HL-60 (cell line): Measurements from ENCODE around the gene MKI67.

Source experiments
- GABPA ChIP-seq: IDR thresholded peaks from 2 replicates; pipeline ENCODE4 v1.6.1; 2012; ENCODE audit warnings: low read depth
- POLR2AphosphoS5 ChIP-seq: IDR thresholded peaks from 2 replicates; pipeline ENCODE4 v1.6.1; 2012; ENCODE audit warnings: low read depth
- SPI1 ChIP-seq: IDR thresholded peaks from 2 replicates; pipeline ENCODE4 v1.6.1; 2012; ENCODE audit warnings: low read depth, mild to moderate bottlenecking, borderline replicate concordance
- TF ChIP-seq, protein P1 (sequence below): IDR thresholded peaks from one replicate; pipeline ENCODE4 v1.5.1; 2011; ENCODE audit warnings: low read length, control low read depth, inconsistent platforms; ENCODE audit not compliant: insufficient read depth
- TF ChIP-seq, protein P2 (sequence below): IDR thresholded peaks from 2 replicates; pipeline ENCODE4 v1.6.1; 2012; ENCODE audit warnings: low read depth; ENCODE audit not compliant: insufficient replicate concordance

DNA sequence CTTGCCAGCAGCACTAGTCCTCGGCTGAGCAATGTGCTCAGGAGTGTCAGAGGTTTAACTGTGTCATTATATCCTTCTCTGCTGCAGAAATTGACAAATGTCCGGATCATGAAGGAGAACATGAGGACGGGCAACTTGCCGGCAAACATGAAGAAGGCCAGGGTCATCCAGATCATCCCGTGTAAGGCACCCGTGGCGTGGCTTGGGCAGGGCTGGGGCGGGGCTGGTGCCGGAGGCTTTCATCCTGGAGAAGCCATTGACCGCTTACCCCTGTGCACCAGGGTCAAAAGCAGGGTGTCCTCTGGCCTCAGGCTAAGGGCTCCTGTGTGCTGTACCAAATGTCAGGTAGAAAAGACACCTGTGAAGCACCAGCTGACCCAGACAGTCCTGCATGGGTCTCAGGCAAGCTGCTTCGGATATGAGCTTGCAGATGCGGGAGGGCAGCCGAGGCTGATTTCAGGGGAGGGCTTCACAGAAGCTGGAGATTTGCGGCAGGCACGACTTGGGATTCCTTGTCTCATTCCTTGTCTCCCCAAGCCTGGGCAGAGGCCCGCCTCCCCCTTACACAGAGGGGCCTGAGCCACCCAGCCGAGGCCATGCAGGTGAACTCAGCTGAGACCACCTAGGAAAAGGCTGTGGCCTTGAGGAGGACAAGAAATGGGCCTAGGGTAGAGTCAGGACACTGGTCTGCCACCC lies 55.4 kb downstream of the MKI67 start:
- TF ChIP-seq, protein P1, sequence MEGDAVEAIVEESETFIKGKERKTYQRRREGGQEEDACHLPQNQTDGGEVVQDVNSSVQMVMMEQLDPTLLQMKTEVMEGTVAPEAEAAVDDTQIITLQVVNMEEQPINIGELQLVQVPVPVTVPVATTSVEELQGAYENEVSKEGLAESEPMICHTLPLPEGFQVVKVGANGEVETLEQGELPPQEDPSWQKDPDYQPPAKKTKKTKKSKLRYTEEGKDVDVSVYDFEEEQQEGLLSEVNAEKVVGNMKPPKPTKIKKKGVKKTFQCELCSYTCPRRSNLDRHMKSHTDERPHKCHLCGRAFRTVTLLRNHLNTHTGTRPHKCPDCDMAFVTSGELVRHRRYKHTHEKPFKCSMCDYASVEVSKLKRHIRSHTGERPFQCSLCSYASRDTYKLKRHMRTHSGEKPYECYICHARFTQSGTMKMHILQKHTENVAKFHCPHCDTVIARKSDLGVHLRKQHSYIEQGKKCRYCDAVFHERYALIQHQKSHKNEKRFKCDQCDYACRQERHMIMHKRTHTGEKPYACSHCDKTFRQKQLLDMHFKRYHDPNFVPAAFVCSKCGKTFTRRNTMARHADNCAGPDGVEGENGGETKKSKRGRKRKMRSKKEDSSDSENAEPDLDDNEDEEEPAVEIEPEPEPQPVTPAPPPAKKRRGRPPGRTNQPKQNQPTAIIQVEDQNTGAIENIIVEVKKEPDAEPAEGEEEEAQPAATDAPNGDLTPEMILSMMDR: no peak
- TF ChIP-seq POLR2AphosphoS5 (no peak), GABPA (no peak), SPI1 (no peak)
- TF ChIP-seq, protein P2, sequence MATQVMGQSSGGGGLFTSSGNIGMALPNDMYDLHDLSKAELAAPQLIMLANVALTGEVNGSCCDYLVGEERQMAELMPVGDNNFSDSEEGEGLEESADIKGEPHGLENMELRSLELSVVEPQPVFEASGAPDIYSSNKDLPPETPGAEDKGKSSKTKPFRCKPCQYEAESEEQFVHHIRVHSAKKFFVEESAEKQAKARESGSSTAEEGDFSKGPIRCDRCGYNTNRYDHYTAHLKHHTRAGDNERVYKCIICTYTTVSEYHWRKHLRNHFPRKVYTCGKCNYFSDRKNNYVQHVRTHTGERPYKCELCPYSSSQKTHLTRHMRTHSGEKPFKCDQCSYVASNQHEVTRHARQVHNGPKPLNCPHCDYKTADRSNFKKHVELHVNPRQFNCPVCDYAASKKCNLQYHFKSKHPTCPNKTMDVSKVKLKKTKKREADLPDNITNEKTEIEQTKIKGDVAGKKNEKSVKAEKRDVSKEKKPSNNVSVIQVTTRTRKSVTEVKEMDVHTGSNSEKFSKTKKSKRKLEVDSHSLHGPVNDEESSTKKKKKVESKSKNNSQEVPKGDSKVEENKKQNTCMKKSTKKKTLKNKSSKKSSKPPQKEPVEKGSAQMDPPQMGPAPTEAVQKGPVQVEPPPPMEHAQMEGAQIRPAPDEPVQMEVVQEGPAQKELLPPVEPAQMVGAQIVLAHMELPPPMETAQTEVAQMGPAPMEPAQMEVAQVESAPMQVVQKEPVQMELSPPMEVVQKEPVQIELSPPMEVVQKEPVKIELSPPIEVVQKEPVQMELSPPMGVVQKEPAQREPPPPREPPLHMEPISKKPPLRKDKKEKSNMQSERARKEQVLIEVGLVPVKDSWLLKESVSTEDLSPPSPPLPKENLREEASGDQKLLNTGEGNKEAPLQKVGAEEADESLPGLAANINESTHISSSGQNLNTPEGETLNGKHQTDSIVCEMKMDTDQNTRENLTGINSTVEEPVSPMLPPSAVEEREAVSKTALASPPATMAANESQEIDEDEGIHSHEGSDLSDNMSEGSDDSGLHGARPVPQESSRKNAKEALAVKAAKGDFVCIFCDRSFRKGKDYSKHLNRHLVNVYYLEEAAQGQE: no peak
